GM03348 (cell line): Measurements from ENCODE around the gene CEP295NL.
A peak's percentile ranks its signal among the peaks of the same experiment; 100 is the strongest.
"Not testable (repeated sequence)": the region's sequence is repeated elsewhere in the genome, so short reads cannot be mapped to it uniquely, and the experiment has no call there.

Experiments
- DNase-seq: peaks from one replicate; pipeline ENCODE4 v3.0.0; 2012; ENCODE audit warnings: low spot score

Gene CEP295NL

DNA sequence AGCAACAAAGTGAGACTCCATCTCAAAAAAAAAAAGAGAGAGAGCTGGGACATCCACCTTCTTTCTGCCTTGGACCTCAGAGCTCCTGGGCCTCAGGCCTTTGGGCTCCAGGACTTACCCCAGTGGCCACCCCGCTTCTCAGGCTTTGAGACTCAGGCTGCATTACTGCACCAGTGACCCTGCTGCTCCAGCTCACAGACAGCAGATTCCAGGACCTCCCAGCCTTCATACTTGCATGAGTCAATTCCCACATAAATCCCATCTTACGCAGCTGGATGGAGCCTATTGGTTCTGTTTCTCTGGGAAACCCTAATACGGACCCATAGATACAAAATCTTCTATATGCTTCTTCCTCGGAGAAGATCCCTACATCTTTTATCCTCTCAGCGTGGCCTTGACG, 2.1 kb upstream of the CEP295NL start:
- no peak for DNase-seq

DNA sequence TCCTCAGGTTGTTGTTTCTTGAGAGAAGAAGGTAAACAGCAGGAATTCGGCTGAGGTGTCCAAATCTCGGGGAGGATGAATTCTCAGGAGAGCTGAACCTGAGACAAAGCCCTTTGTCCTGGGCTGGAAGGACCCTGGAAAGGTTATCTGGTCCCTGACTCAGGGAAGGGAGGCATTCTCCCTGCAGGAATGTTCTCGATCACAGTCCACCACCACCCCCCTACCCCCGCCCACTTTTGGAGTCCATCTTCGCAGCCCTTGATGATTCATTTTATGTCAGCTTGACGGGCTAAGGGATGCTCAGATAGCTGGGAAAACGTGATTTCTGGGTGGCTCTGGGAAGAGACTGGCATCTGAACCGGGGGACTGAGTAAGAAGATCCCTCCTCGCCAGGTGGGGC, 1.4 kb upstream of the CEP295NL start:
- no peak for DNase-seq

DNA sequence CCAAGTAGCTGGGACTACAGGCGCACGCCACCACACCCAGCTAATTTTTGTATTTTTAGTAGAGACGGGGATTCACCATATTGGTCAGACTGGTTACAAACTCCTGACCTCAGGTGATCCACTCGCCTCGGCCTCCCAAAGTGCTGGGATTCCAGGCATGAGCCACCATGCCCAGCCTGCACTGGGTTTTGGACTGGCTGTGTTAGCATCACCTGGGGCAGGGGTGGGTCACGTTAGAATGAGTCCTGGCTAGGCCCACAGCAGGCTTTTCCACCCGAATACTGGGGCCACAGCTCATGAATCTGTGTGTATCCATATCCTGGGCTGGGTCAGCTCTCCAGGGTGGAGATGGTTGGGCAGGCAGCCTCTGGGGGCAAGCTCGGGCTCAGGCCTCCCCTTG, 770 bp downstream of the CEP295NL start:
- DNase-seq = not testable (repeated sequence)

DNA sequence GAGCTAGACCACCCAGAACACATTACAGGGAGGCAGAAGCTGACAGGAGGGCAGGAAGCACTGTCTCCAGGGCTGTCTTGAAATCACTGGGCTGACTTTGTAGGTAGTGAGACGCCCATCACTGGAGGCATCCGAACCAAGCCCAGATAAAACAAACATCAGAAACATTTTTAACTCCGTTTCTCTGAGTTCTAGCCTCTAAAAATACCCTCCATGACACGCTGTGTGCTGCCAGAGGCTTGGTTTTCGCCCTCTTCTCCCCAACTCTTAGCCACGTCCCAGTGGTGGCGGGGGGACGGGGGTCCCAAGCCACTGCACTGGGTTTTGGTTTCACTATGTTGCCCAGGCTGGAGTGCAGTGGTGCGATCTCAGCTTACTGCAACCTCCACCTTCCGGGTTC, 1.2 kb downstream of the CEP295NL start:
- DNase-seq = no peak

DNA sequence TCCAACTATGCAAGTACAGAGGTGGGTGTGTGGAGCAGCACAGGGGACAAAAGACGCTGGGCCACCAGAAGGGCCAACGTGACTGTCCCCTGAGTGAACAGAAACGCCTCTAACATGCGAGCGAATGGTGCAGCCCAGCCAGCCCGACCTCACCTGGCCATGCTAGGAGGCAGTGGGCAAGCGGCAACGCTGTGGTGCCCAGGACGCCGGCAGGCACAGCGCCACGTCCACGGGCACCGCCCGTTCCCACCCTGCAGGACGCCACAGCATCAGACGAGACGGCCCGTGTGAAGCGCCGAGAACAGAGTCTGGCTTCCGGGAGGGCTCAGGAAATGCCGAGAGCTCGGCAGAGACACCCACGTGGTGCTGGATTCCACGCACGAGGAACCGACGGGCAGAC, 2.2 kb downstream of the CEP295NL start:
- DNase-seq = no peak

DNA sequence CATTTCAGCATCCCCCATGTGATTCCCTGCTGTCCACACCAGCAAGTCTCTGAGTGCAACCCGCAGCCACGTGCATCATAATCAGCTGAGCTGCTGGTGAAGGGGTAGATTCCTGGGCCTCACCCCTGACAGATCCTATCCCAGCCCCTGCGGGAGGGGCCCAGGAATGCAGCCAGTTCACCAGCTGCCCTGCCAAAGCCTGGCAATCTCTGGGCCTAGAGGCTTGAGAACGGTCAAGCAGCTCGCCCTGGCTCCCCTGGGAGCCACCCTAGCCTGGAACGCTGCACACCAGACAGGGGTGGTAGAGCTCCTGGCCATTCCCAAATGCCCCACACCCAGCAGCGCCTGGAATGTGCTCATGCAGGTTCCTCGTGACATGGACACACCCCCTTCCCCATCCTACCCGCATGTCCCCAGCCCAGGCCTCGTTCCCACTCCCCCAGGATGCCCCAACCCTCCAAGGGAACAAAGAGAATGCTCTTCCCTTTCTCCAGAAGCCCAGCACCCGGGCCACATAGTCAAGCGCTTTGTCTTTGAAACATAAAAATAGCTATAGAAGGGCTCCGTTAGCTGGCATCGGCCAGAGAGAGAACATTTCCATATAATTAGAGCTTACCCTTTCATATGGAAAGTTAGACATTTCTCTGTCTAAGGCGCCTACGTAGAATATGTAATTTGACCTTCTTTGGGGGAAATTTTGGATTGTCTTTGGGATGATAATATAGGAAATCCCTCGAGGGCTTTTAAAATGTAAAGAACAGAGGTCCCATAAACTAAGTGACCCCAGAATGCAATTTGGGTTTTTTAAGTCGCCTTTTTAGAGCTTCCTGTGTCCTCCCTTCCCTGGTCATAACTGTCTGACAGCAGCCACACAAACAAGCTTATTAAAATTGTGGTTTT, 3.4 kb downstream of the CEP295NL start:
- DNase-seq = peak; percentile 68

DNA sequence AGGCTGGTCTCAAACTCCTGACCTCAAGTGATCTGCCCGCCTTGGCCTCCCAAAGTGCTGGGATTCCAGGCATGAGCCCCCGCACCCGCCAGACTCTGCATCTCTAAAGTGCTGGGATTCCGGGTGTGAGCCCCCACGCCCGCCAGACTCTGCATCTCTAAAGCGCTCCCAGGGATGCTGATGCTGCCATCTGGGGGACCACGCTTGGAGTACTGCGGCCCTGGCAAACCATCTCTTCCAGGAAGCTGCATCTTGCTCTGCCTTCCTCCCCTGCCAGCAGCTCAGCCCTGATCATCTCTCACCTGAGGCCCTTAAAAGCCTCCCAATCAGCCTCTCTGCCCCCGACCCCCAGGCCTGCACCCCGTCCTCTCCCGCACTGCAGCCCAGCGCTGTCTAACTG, 4.1 kb downstream of the CEP295NL start:
- no peak for DNase-seq

DNA sequence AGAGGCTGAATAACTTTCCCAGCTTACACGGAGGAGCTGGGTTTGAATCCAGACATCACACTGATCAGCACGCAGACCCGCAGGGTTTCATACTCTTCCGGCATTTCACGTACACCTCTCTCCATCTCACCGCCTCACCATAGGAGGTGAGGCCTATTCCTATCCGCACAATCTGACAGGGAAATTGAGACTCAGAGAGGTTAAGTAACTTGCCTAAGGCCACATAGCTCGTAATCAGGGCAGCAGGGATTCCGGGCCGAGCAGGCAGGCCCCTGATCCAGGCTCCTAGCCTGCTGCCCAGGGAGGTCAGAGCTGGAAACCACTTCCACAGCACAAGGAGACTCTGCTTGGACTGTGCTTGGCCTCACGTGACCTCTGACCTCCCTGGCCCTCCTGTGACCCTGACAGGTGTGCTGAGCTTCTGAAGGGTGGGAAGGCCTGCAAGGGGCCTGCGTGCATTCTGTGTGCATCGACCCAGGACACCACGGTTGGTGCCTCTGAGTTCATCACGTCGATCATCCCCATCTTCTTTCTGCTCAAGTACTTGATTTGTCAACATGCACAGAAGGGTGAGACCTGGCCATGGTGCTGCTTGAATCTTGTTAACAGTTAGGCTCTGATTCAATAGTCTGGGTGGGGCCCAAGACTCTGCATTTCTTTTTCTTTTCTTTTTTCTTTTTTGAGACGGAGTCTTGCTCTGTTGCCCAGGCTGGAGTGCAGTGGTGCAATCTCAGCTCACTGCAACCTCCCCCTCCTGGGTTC, 4.7 kb downstream of the CEP295NL start:
- no peak for DNase-seq

DNA sequence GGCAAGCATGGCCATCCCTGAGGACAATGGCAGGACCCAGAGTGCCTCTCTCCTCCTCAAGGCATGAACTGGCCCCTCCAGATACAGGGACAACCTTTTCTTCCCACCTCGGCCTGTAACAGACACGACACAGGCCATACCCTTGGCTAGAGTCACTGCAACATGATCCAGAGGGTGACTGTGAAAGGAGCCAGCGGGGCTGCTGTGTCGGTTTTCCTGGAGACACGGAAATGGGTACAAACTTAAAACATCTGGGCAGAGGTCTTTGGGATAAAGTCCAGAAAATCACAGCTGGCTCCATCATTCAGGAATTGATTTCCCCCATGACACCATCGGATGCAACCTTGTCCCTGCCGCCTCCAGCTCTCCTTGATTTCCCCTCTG, 5.3 kb downstream of the CEP295NL start:
- DNase-seq = no peak

DNA sequence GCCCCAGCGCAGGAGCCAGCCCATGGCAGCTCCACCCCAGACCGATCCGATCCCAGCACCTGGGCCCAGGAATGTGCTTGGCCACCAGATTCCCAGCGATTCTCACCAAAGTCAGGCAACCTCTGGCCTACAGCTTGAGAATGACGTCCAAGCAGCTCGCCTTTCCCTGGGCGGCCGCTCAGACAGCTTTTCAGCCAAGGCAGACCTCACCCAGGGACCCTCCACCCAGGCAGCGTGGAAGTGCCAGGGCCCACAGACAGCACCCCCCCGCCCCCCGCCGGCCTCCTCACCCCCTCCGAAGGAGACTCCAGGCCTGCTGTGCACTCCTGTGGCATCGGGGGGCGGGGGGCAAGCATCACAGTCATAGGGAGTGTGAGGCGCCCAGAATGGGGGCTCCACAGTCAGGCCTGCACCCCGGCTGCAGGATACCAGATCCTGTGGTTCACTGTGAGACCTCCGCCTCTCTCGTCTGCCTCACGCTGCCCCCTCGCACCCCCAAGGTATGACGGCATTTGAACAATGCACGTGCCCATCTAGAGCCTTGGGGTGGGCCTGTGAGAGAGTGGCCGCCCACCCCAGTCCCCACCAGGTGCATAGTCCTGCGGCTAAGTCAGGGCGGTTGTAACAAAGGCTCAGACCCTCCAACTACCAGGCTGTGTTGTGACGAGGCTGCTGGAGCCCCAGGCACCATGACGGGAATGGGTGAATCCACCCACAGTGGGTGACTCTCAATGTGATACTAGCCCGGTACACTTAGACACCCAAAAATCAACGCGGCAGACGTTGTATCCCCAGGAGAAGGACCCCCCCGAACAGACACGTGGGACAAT, 6.0 kb downstream of the CEP295NL start:
- DNase-seq = no peak

DNA sequence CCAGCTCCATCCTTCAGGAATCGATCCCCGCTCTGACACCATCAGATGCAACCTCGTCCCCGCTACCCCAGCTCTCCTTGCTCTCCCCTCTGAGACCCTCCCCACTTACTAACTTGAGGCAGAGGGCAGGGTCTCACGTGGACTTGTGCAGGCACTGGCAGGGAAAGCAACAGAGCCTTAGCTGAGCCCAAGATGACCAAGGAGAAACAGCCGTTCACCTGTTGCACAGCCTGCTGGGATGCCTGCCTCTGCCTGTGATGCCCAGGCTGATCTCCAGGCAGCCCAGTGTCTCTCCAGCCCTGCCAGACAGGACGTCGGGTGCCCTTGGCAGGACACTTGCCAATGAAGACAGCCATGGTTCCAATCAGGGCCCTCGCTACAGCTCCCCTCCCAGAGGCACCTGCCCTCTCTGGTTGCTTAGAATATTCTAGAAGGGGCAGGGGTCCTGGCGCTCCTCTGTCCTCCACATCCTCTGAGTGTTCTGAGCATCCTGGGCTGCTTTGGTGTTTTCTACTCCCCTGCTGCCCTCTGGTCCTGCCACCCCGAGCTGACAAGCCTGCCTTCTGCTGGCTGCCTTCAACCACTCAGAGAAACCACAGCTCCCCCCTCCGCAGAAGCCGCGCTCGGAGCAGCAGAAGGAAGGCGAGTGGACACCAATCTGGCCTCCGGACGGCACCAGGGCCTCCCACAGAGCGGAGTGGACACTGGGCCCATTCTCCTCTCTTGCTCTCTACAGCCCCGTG, 6.7 kb downstream of the CEP295NL start:
- DNase-seq = no peak

DNA sequence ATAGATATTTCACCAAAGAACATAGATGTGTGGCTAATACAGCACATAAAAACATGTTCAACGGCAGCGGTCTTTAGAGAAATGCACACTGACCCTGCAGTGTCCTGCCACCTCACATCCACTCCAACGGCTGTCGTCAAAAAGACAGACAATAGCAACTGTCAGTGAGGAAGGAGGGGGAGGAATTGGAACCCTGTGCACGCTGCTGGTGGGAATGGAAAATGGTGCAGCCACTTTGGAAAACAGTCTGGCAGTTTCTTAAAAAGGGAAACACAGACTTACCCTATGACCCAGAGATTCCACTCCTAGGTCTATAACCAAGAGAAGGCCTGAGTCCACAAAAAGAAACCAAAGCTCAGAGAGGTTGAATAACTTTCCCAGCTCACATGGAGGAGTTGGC, 7.7 kb downstream of the CEP295NL start:
- DNase-seq = no peak

DNA sequence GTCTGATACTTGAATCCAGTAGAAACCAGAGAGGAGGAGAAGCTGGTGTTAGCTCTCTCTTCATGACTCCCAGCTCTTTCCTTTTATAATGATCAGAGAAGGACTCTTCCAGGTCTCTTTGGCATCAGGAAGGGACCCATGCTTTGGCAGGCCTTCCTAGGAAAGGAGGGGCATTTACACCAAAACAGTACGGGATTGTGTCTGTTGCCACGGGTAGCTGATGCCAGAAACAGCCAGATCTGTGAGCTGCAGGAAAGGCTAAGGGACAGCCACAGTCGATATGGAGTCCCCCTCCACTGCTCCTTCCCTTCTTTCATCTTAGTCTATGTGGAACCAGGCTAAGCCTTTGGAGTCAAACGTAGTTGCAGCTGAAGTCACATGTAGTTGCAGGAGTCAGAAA, 9.3 kb downstream of the CEP295NL start:
- no peak for DNase-seq

DNA sequence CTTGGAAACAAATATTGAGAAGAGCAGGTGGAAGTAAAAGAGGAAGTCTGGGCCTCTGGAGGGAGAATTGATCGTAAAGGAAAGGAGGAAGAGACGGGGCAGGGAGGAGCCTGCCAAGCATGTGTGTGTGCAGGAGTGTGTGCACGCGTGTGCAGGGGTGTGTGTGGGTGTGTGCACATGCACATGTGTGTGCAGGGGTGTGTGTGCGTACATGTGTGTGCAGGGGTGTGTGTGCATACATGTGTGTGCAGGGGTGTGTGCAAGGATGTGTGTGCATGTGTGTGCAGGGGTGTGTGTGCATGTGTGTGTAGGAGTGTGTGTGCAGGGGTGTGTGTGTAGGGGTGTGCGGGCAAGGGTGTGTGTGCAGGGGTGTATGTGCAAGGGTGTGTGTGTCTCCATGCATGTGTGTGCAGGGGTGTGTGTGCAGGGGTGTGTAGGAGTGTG, 10.0 kb downstream of the CEP295NL start:
- DNase-seq = no peak

DNA sequence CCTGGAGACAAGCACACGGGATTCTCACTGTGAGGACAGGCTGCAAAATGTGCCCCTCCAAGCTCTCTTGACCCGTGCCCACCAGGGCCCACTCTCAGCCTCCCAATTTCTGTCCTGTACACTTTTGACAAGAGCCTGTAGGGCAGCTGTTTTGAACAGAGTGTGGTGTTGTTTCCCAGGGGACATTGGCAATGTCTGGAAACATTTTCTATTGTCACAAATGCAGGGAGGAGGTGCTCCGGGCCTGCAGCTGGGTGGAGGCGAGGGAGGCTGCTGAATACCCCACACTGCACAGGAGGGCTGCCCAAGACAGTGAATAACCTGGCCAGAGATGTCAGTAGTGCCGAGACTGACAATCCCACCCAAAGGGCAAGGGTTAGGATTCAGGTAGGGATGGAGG, 10.5 kb downstream of the CEP295NL start:
- no peak for DNase-seq

DNA sequence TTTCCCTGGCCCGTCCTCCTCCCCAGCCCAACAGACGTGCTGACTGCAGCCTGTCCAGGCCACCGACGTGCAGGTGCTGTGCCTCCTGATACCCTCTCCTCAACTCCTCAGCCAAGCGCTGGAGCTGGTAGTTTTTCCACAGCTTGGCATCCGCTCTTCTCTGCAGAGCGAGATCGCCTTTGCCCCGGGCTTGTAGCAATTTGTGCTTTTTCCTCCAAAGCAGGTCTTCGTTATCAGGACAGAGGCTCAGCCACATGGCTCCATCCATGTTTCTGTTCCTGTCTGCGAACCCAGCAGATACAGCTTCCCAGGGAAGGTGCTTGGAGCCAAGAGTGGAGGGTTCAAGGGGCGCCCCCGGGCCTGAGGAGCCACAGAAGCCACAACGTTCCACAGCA, 10.9 kb downstream of the CEP295NL start:
- DNase-seq = no peak

DNA sequence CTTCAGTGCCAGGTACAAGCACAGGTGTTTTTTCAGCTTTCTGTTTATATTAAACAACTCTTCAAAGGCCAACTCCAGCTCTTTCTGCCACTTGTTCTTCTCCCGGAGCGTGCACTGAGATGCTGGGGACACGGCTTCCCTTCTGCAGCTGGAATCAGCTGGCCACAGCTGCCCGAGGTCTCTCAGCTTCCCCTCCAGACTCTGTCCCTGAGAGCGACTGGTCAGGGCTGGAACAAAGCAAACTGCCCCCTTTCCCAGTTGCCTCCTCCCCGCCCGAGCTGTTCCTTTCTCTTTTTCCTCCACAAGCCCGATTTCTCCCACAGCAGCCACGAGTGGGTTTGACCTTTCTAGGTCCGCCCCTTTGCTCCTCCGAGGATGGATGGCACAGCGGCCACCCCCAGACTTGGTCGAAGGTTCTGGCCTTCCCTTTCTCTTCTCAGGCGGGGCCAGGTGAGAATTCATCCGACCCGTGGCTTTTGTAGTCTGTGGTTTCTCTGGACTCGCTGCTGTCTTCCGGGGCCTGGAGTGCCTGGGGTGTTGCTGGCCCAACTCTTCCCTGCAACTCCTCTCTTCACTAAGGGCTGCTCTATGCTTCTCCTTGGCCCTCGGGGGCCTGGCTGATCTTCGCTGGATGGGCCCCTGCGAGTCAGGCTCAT, 11.5 kb downstream of the CEP295NL start:
- no peak for DNase-seq

DNA sequence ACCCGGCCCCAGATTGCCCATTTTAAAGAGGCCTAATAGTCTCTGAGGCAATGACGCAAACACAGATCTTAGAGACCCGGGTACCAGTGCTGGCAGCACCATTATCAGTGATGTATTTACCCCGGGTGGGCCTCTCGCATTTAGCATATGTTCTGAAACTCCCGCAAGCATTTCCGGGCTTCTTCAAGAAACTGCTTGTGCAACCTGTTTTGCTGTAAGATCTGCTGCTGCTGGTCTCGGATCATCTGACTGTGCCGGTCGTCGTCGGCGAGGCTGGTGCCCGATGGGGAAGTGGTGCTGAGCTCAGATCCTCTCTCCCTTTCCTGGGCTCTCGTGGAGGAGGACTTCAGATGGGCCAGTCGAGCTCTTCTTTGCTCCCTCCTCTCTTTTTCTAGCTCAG, 12.5 kb downstream of the CEP295NL start:
- no peak for DNase-seq

DNA sequence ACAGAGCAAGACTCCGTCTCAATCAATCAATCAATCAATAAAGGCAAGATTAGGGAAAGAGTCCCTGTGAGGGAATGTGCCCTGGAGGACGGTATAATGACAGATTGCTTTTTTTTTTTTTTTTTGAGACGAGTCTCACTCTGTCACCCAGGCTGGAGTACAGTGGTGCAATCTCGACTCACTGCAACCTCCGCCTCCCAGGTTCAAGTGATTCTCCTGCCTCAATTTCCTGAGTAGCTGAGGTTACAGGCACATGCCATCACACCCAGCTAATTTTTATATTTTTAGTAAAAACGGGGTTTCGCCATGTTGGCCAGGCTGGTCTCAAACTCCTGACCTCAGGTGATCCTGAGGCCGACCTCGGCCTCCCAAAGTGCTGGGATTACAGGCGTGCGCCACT, 12.9 kb downstream of the CEP295NL start:
- not testable (repeated sequence) for DNase-seq

DNA sequence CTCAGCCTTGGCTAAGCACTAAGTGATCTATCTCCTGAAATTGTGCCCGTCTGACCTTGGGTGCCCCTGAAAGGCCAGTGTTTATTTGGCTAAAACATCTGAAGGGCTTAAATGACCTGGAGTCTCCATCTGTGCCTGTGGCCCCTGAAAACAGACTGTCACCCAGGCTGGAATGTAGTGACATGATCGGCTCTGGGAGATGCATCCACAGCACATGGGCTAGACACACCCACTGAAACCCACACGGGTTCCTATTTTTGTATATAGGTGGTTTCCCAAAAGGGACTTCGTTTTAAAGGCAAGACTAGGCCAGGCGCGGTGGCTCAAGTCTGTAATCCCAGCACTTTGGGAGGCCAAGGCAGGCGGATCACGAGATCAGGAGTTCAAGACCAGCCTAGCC, 13.5 kb downstream of the CEP295NL start:
- DNase-seq = no peak

DNA sequence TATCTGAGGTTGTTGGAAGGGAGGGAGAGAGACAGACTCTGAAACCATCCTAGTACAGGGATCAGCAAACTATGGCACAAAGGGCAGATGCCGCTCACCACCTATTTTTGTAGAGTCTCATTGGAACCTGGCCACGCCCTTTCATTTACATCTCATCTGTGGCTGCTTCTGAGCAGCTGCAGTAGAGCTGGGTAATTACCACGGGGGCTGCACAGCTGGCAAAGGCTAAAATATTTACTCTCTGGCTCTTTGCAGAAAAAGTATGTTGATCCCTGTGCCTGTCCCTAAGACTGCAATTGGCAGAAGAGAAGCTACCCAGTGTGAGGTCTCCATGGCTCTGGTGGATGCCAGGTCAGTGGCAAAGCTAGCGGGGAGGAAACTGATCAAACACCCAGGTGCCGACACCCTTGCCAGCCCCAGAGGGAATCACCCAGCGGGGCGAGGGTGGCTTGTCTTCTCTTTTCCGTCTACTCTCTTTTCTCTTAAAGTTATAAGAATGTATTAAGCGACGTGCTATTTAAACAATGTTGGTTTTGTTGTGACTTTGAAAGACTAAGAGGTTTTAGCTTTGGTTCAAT, 14.0 kb downstream of the CEP295NL start:
- no peak for DNase-seq
